ENCODE data around the gene ZDHHC3.
"Not testable (repeated sequence)": the region's sequence is repeated elsewhere in the genome, so short reads cannot be mapped to it uniquely, and the experiment has no call there.

The ZDHHC3 gene

DNA sequence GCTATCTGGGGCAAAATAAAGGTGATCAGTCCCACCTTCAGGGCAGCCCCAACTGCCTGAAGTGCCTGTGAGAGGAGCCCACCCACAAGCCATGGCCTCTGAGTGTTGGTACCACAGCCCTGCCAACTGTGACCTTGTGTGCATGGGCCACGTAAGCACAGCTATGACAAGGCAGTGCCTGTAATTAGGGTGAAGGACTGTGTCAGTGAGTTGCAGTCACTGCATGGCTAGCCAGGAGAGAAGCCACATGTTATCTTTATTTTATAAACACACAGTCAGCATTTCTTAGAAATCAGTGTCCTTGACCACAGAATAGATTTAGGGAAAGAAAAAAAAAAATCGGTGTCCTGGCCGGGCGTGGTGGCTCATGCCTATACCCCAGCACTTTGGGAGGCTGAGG is 24.8 kb upstream of the ZDHHC3 start:
- no peak overlapping the region for H3K4me3 ChIP-seq
- H3K27ac ChIP-seq, result peak overlapping the region in 1 of 21 experiments; percentile 41

DNA sequence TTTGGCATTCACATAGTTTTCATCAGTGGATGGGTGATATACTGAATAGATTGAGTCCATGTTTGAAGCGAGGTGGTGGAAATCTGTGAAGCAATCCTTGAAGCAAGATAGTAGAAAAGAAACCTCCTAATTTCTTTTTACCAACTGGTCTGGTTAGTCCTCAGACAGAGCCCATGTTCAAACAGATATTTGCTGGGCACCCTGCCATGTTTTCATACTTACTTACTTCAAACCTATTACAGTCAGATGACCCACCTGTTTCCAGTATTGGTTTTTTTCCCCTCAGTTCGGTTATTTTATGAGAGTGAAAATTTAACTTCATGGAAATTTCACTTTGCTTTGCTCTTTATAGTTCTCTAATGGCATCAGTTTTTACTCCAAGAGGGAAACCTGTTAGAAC is 23.8 kb upstream of the ZDHHC3 start:
- no peak overlapping the region for H3K4me3 ChIP-seq
- no peak overlapping the region for H3K27ac ChIP-seq

DNA sequence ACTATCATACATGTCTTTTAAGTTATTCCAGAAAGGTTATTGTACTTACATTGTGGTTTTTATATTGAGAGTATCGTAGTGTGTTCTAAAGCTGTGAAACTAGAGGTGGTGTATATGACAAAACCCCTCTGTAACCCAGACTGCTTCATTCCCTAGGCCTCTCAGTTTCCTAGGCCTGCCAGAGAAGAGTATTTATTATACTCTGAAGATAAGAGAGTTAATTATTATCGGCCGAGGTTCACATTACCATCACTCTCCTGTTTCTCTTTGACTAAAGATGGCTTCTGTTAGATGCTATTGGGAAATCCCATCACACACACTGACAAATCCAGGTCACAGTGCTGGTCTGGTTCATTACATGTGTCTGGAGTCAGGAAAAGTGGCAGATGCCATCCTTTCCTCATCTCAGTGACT is 20.6 kb upstream of the ZDHHC3 start:
- Histone ChIP-seq H3K4me3 (no peak overlapping the region), H3K27ac (peak overlapping the region in 7 of 21 experiments; percentile 1 to 51 (median 23))

DNA sequence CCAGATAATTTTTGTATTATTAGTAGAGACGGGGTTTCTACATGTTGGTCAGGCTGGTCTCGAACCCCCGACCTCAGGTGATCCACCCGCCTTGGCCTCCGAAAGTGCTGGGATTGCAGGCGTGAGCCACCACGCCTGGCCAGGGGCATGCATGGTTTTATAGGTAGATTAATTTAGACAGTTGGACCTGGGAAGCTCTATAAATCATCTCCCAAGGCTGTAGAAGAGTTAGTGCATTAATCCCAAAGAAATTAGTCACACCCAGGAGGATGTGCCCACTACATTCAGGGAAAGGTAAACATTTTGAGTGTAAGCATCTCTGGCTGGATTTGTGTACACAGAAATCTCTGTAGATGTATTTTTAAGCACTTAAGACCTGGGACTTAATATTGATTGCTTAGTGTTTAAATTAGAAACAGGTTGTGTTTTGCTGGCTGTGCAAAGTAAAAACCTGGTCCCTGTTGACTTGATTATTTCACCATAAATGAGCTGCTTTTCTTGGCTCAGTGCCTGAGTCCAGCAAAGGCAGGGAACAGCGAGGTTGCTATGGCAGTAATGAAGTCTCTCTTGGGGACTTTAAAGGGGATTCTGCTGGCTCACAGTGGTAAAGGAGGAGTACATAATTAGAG is 19.3 kb upstream of the ZDHHC3 start:
- Histone ChIP-seq H3K27ac (peak overlapping the region in 10 of 21 experiments; percentile 2 to 63 (median 44)), H3K4me3 (no peak overlapping the region)

DNA sequence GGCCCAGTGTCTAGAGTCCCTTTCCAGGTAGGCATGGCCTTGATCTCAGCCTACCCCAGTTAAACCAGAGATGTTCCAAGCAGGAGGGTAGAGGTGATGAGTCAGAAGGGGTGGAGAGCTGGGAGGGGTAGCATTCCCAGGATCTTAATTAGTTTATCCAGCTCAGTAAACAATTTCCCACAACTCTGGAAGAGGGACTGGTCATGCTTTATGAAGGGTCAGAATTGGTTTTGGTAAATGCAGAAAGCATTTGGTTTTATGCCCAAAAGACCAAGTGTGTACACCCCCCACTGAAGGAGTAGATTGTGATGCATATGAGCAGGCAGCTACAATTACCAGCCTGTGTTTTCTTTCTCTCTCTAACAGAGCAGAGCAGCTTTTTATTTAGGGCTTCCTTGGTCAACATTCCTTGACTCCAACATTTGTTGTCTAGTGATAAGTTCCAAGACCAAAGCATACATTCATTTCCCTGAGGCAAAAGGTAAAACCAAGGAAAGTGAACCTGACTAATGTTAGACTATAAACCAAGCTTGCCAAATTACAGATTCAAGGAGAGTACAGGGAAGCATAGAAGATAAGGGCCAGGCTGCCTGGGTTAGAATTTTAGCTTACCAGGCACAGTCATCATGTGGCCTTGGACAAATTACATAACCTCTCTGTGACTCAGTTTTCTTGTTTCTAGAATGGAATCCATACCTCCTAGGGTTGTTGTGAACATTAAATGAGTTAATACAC is 17.7 kb upstream of the ZDHHC3 start:
- H3K27ac ChIP-seq, result peak overlapping the region in 18 of 21 experiments; percentile 22 to 77 (median 58)

DNA sequence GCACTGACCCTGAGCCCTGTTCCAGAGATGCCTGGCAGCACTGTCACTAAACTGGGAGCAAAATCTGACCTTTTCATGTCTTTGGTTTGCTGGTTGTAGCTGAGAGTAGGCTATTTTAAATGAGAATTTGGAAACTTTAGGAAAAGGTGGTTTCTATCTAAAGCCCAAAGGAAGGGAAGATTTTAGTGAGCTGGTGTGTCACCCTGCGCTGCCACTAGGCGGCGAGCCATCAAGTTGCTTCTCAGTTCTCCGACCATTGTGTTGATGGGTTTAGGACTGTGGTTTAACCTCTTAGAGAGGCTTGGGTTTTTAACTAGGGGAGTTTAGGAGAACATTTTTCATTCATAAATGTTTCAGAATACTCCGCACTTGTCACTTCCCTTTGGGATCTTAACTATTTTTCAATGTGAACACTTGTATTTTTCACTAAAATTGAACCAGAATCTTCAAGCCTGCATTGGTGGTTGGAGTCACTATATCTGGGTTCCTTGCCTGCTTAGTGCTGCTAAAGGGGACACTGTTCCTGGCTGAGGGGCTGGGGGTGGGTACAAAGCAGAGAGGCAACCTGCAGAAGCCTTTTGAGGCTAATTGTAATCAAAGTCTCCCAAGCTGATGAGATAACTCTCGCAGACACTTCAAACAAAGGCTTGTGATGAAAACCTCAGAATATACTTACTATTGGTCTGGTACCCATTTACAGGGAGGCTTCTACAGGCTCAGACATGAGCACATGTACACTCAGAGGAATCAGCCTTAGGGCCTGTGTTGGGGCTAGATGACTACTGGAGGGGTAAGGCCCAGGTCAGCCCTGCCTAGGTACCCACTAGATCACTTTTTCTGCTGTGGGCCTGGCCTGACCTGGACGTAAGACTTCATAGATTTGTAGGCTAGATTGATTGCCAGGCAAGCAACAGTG is 16.8 kb upstream of the ZDHHC3 start:
- Histone ChIP-seq H3K4me3 (no peak overlapping the region), H3K27ac (peak overlapping the region in 18 of 21 experiments; percentile 22 to 77 (median 59))

More for the DNA sequence above, 17.7 kb upstream of the ZDHHC3 start:
- H3K4me3 ChIP-seq, result no peak overlapping the region

DNA sequence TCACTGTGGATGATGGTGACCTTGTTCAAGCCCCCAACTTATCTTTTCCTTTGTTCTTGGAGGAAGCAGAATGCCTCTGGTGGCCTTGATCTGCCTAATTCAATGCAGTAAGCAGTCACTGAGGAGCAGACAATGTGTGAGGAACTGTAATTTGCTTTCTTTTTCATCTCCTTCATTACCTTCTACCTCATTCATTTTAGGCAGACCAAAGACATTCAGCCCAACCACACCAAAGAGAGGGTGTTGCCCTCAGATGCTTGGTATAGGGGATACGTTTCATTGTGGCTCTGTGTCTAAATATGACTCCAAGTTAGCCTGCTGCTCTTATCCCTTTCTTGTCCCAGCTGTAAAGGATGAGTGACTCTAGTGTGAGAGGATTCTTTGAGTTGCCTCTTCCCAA is 15.4 kb upstream of the ZDHHC3 start:
- no peak overlapping the region for H3K4me3 ChIP-seq
- peak overlapping the region in 5 of 21 experiments; percentile 25 to 77 (median 65) for H3K27ac ChIP-seq

DNA sequence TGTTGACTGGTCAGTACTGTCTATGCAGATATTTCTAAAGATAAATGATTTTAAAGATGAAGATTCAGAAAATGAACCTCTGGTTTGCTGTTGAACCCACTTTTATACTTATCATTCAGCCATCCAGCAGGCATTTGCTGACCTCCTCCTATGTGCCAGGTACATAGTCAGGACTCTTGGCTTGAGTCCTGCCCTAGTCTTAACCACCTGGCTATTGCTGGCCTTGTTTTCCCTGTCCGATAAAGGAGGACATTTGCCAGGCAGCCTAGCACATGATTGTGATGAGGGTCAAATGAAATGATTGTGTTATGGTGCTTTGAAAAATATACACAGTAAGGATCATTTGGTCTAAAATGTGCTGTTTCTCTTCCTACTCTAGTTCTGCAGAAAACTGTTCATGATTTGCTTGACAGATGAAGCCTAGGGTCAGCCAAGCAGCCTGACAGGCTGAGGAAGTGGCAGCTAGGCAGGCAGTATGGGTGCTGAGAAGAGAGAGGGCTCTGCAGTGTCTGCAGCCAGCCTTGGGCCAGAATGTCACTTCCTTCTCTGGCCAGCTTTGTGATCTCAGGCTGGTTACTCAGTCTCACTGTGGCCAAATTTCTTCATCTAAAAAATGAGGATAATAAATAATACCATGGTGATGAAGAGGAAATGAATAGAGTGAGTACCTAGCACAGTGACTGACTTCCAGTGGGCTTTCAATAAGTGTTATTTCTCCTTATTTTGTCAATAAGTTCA is 13.8 kb upstream of the ZDHHC3 start:
- H3K27ac ChIP-seq, result peak overlapping the region in 2 of 21 experiments; percentile 13 to 64

DNA sequence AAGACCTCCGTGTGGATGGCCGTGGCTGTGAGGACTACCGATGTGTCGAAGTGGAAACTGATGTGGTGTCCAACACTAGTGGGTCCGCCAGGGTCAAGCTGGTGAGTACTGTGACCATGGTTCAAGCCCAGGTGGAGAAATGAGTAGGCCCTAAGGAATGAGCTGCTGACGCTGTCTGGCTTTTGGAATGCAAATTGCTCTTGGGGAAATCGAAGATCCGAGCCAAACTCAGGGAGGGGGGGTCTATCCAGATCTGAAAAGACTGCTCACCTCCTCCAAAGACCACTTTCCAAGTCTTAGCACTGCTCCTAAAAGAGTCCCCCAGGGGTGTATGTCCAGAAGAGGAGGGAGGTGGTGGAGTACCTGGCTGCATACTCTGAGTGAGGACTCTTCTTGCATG is 13.2 kb upstream of the ZDHHC3 start:
- H3K4me3 ChIP-seq, result no peak overlapping the region
- H3K27ac ChIP-seq, result peak overlapping the region in 2 of 21 experiments; percentile 13 to 64

More for the DNA sequence above, 13.8 kb upstream of the ZDHHC3 start:
- no peak overlapping the region for H3K4me3 ChIP-seq

DNA sequence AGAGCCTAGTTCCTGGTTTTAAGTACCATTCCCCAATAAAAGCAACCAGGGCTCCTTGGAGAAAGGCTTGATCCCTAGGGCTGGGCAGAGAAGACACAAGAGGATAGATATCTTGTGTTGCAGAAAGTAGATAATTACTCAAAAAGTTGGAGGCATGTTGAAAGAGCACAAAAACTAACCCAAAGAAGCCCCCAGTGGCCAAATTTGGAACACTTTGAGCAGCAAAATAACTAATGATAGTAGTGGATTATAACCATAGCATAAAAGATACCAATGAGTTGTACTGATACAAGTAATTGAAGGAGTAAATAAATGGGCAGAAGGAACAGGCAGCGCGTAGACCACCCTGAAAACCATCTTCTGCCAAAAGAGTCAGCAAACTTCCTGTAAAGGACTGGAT is 12.1 kb upstream of the ZDHHC3 start:
- peak overlapping the region in 3 of 21 experiments; percentile 27 to 52 (median 45) for H3K27ac ChIP-seq
- H3K4me3 ChIP-seq, result no peak overlapping the region

DNA sequence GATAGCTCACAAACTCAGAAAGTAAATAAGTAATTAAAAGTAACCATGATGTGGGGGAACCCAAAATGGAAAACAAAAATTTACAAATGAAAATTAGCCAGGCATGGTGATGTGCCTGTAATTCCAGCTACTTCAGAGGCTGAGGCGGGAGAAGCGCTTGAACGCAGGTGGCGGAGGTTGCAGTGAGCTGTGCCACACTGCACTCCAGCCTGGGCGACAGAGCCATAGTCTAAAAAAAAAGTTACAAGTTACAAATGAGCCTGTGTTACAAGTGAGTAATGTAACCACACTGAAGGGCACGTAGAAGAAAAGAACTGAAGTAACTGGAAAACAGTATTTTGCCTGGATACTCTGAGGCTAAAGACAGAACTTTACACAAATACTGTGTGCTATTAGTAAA is 11.4 kb upstream of the ZDHHC3 start:
- Histone ChIP-seq H3K27ac (peak overlapping the region in 3 of 21 experiments; percentile 27 to 52 (median 45)), H3K4me3 (no peak overlapping the region)

DNA sequence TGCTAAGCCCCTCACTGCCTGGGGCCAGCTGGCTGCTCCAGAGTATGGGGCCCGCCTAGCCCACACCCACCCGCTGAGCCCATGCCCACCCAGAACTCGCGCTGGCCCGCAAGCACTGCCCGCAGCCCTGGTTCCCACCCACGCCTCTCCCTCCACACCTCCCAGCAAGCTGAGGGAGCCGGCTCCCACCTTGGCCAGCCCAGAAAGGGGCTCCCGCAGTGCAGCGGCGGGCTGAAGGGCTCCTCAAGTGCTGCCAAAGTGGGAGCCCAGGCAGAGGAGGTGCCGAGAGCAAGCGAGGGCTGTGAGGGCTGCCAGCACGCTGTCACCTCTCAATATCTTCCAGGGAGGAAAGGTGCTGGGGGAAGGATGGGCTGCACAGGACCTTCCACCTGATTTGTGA is 10.4 kb upstream of the ZDHHC3 start:
- peak overlapping the region in 3 of 21 experiments; percentile 3 to 70 (median 48) for H3K27ac ChIP-seq
- not testable (repeated sequence) for H3K4me3 ChIP-seq

DNA sequence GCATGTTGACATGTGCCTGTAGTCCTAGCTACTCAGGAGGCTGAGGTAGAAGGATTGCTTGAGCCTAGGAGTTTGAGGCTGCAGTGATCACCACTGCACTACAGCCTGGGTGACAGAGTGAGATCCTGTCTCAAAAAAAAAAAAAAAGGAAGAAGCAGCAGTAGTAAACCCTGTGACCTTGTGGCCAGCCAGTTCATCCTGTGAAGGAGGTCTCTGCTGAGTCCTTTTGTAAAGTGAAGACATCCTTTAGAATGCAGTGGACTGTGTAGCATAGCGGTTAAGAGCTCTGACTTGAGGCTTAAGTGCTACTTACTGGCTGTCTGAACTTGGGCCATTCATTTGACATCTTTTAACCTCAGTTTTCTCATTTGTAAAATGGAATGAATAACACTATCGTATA is 8.4 kb upstream of the ZDHHC3 start:
- H3K27ac ChIP-seq, result peak overlapping the region in 12 of 21 experiments; percentile 4 to 82 (median 56)
- no peak overlapping the region for H3K4me3 ChIP-seq

DNA sequence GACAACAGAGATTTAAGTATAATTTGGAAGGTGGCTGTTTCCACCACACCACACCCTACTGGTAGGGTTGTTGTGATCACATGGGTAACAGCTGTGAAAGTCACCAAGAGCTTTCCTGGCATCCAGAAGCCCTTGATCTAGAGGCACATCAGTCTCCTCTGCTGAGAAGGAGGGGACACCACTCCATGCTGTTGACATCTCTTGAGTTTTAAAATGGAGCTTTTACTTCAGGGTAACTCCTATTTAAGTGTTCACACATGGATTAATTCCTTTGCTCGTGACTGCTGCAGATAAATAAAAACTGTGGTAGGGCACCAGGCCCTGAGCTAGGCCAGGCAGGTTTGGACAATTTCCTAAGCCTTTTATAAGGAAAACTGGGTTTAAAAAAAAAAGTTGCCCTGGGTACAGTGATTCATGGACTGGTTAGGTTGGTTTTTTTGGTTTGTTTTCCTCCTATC is 7.5 kb upstream of the ZDHHC3 start:
- H3K27ac ChIP-seq, result peak overlapping the region in 17 of 21 experiments; percentile 7 to 82 (median 67)
- no peak overlapping the region for H3K4me3 ChIP-seq

DNA sequence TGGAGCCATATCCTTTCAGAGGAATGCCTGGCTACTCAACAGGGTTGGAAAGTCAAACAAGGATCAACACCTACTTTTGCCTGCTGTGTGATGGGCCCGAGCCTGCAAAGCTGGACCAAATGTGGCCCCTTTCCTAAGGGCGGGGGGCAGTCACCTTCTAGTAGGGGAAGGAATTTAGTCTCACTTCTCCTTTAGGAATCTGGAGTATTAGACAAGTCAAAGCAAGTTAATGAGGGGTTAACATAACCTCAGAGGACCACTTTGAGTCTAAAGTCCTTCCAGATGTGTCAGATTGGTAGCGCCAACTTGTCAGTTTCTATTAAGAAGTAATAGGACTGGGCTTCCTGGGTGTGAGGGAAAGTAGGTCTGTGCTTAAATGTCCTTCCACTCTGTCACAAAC is 6.8 kb upstream of the ZDHHC3 start:
- Histone ChIP-seq H3K4me3 (no peak overlapping the region), H3K27ac (peak overlapping the region in 17 of 21 experiments; percentile 7 to 82 (median 67))

DNA sequence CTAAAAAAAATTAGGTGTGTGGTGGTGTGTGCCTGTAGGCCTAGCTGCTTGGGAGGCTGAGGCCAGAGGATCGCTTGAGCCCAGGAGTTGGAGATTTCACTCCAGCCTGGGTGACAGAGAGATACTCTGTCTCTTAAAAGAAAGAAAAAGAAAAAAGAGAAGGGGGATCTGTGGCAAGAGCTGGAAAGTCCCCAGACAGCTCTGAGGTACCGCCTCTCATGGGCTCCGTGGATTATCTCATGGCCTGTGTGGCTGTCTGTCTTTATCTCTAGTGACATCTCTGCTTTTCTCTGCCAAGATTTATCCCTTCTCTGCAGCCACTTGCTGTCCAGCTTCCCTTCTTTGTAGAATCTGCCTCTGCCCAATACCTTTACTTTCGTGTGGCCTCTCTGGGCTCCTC is 5.8 kb upstream of the ZDHHC3 start:
- Histone ChIP-seq H3K27ac (peak overlapping the region in 9 of 21 experiments; percentile 18 to 82 (median 70)), H3K4me3 (no peak overlapping the region)

DNA sequence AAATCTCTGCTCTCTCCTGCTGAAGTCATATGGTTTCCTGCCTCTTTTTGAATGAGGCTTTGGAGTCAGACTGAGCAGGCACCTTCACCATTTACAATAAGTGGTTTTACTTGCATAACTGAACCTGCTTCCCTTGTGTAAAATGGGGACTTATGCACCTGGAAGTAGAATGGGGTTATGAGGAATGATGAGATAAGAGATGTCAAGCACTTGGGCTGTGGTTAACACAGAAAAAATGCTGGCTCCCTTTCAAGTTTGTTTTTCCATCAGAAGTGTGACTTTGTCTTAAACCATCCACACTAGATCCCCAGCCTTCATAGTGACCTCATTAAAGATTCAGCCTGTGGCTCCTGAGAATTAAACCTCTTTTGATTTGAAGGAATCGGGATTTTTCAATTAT is 5.2 kb upstream of the ZDHHC3 start:
- Histone ChIP-seq H3K27ac (peak overlapping the region in 9 of 21 experiments; percentile 7 to 82 (median 70)), H3K4me3 (no peak overlapping the region)

DNA sequence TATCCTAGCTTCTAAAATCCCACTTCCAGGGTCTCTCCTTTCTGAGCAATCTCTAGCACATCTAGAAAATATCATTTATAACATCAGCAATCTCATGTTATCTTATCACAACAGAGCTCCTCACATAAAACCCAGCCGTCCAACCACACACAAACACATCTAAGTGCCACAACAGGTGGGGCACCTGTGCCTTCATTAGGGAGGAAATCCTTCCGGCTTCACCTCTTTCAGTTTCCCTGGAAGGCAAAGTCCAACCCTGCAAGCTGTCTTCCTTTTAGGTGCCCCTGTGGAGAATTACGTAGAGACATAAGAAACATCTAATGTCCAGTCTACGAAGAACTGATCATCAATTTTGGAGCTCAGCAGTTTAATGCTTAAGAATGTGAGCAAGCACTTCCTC is 1.6 kb downstream of the ZDHHC3 start:
- Histone ChIP-seq H3K27ac (peak overlapping the region in 4 of 21 experiments; percentile 93 to 96 (median 93)), H3K4me3 (peak overlapping the region in 2 of 7 experiments; percentile 93)

DNA sequence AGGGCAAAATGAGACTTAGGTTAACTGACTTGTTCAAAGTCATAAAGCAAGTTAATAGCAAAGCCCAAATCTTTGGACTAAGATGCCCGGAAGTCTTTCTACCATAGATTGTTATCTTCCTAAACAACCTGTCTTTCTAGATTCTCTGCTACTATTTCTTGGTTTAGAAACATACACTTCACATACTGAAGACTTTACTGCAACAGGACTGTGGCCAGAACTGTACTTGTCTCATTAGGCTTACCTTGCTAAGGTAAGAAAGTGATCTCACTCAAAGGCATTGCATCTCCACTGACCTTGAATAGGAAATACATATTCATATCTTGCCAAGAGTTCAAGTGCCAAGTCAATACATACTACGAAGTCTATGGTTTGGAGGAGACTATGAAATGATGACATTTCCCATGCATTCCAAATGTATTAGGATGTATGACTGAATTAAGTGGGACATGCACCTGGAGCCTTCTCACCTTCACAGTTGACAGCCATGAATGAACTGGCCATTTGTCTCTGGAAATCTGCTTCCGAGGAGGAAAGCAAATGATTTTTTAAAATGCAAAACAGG is 5.0 kb downstream of the ZDHHC3 start:
- no peak overlapping the region for H3K27ac ChIP-seq

More for the DNA sequence above, 5.0 kb downstream of the ZDHHC3 start:
- no peak overlapping the region for H3K4me3 ChIP-seq

Measured in skin epidermis (tissue), 12 donors.